NCI-H1092 (cell line): Measurements from ENCODE around the gene SALL3.

Experiments
- DNase-seq: peaks from one replicate; lab custom pipeline; 2025; lab: John Stamatoyannopoulos, UW

The SALL3 gene

DNA sequence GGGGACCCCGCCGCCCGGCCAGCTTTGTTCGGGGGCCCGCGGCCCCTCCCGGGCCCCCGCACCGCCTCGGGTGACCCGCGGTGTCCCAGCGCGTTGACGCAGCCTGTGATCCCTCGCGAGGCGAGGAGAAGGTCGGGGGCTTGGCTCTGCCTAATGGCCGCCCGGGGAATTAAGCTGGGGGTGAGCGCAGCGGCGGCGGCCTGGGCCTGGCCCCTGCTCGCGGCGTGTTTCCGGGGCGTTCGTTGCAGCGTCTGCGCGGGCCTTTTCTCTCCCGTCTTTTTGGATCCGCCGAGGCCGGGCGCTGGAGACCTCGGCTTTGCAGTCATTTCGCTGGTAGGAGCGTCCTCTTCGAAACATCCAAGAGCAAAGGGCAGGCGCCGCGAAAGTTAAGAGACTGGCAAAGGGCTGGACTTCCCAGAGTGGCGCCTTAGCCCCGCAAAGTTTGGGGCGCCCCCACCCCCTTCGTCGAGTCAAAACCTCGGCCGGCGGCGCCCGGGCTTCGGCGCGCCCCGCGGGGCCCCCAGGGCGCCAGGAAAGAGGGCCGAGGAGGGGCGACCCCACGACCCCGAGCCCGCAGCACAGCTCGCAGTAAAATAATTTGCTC is 1.3 kb downstream of the SALL3 start:
- DNase-seq = no peak

DNA sequence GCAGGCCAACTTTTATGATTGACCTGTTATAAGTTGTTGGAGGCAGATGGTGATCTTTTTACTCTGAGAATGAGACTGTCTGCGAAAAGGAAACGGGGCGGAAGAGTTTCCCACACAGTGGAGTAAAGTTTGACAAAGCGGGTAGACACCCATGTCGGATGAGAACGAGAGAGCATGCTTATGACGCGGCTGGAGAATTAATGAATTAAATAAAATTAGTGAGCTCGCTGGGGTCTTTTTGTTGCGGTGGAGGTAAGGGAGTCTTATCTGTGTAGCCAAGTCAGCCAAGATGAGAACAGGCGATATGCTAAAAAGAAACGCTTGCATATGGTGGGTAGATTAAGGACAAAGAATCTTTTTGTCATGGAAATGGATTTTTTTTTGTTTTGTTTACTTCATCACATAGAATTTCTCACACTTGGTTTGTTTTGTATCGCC is 1.8 kb downstream of the SALL3 start:
- no peak for DNase-seq

DNA sequence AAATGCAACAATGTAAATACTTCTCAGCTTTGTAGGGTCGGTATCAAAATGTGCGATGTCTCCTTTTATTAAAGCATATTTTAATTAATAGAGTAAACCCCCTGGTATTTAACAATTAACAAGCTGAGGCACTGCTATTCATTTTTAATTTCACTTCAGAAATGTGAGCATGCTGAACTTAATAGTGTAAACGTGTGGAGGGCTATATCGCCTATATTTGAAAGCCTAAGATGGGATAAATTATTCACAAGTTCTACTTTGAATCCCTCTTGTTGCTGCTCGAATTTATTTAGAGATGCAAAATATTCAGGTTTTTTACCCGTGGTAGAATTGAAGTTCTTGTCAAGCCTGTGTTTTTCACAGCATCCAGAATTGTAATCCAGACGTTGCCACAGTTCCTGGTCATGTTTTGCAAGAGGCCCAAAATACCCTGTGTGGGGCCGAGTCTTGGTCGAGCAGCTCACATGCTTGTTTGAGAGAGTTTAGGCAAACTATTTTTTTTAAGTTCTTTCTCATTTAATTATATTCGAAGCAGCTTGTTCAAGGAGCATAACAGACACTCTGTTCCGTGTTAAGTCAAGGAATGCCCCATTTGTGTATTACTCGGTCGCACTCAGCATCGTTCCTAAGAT is 2.5 kb downstream of the SALL3 start:
- DNase-seq = no peak

DNA sequence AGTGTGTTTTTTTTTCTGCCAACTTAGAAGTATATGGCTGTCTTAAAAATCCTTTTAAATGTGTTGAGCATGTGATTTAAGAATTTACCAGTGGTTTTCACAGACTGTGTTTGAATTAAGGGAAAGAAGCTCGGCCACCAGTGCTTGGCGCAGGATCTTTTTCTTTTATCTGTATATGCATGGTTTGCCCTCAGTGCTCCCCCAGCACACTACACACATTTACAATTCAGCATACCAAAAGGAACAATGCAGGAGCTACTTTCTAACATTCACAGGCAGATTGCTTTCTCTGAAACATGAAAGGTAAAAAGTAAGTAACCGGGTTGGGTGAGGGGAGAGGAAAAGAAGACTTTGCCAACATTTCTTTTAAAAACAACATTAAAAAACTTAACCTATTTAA is 3.9 kb downstream of the SALL3 start:
- DNase-seq = no peak

DNA sequence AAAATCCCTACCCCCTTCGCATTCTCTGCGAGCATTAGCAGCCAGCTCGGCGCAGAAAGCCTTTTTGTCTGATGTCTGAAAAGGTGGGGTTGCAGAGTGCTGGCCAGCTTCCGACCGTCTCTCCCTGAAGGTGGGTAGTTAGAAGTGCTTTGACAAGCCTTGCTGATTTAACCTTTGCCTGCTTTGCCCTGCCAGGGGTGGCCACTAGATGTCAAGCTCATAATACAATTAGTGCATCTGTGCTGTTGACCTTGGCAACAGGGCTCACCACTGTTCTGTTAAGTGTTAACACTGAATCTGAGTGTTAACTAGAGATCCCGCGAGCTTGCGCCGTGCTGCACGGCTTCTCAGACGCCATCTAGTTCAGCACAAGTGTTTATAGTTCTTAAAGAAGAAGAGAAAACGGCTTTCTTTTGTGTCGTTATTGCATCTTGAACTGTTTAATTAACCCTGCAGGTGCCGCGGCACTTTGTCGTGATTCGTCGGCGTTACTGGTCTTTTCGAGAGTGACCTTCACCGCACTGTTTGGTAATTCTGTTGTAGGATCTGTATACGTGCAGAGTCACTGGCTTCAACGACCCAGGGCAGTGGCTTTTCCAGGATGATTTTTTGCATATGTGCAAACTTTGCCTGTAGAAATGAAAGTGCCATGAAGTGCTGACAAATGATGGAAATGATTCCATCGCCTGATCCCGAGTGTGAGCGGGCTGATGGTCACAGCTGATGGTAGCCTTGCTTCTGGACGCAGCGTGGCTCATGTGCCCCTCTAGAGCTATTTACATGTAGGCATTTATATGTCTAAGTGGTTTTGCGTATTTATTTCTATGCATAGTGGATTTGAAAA is 5.5 kb downstream of the SALL3 start:
- peak; percentile 76 for DNase-seq

DNA sequence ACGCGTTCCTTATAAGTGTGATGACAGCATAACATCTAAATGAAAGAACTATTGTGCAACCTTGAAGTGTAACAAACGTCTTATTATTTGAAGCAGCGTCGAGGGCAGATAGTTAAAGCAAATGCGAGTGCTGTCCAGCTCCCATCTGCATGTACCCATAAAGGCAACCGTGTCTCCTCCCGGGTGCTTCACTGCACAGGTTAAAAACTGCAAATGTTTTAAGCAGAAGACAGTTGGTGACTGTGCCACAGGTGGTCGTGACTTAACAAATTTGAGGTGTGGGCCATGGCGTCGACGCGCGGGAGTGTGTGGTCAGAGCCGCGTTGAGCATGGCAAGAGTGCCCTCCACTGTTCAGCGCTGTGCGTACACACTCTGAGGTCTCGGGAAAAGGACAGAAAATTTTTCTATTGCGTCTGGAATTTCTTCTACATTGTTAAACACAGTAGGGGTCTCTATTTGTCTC is 6.4 kb downstream of the SALL3 start:
- DNase-seq = peak; percentile 67

DNA sequence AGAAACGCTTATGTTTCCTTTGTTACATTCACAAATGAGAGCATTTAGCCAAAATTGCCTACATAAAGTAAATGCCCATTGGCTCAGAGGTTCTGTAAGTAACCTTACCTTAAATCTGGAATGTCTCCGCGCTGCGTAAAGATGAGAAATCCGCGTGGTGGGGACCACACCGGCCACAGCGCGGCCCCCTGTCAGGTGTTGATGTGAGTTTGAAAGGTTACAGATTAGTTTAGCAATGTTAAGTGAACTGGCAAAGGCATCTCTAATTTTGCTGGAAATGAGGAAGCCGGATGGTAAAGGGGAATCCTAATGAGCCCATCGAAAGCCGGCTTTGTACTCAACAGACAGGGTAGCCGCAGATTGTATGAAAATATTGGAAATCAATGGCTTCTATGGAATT is 11.8 kb downstream of the SALL3 start:
- no peak for DNase-seq

DNA sequence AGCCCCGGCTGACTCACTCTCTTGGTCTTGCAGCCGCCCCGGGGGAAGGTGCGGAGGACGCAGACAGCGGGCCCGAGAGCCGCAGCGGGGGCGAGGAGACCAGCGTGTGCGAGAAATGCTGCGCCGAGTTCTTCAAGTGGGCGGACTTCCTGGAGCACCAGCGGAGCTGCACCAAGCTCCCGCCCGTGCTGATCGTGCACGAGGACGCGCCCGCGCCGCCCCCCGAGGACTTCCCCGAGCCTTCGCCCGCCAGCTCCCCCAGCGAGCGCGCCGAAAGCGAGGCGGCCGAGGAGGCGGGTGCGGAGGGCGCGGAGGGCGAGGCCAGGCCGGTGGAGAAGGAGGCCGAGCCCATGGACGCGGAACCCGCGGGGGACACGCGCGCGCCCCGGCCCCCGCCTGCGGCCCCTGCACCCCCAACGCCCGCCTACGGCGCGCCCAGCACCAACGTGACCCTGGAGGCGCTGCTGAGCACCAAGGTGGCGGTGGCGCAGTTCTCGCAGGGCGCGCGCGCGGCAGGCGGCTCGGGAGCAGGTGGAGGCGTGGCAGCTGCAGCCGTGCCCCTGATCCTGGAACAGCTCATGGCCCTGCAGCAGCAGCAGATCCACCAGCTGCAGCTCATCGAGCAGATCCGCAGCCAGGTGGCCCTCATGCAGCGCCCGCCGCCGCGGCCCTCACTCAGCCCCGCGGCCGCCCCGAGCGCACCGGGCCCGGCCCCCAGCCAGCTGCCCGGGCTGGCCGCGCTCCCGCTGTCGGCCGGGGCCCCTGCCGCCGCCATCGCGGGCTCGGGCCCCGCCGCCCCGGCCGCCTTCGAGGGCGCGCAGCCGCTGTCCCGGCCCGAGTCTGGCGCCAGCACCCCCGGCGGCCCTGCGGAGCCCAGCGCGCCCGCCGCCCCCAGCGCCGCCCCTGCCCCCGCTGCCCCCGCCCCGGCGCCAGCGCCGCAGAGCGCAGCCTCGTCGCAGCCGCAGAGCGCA is 12.7 kb downstream of the SALL3 start:
- DNase-seq = peak; percentile 61

DNA sequence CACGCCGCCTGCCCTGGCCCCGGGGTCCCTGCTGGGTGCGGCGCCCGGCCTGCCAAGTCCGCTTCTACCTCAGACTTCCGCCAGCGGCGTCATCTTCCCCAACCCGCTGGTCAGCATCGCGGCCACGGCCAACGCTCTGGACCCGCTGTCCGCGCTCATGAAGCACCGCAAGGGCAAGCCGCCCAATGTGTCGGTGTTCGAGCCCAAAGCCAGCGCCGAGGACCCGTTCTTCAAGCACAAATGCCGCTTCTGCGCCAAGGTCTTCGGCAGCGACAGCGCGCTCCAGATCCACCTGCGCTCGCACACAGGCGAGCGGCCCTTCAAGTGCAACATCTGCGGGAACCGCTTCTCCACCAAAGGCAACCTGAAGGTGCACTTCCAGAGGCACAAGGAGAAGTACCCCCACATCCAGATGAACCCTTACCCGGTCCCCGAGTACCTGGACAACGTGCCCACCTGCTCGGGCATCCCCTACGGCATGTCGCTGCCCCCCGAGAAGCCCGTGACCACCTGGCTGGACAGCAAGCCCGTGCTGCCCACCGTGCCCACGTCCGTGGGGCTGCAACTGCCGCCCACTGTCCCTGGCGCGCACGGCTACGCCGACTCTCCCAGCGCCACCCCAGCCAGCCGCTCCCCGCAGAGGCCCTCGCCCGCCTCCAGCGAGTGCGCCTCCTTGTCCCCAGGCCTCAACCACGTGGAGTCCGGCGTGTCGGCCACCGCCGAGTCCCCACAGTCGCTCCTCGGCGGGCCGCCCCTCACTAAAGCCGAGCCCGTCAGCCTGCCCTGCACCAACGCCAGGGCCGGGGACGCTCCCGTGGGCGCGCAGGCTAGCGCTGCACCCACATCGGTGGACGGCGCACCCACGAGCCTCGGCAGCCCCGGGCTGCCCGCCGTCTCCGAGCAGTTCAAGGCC is 13.7 kb downstream of the SALL3 start:
- DNase-seq = no peak

DNA sequence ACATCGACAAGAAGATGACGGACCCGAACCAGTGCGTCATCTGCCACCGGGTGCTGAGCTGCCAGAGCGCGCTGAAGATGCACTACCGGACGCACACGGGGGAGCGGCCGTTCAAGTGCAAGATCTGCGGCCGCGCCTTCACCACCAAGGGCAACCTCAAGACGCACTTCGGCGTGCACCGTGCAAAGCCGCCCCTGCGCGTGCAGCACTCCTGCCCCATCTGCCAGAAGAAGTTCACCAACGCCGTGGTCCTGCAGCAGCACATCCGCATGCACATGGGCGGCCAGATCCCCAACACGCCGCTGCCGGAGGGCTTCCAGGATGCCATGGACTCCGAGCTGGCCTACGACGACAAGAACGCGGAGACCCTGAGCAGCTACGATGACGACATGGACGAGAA is 14.4 kb downstream of the SALL3 start:
- no peak for DNase-seq

DNA sequence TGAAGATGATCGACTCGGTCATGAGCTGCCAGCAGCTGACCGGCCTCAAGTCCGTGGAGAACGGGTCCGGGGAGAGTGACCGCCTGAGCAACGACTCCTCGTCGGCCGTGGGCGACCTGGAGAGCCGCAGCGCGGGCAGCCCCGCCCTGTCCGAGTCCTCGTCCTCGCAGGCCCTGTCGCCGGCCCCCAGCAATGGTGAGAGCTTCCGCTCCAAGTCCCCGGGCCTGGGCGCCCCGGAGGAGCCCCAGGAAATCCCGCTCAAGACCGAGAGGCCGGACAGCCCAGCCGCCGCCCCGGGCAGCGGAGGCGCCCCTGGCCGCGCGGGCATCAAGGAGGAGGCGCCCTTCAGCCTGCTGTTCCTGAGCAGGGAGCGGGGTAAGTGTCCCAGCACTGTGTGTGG is 14.9 kb downstream of the SALL3 start:
- DNase-seq = no peak

DNA sequence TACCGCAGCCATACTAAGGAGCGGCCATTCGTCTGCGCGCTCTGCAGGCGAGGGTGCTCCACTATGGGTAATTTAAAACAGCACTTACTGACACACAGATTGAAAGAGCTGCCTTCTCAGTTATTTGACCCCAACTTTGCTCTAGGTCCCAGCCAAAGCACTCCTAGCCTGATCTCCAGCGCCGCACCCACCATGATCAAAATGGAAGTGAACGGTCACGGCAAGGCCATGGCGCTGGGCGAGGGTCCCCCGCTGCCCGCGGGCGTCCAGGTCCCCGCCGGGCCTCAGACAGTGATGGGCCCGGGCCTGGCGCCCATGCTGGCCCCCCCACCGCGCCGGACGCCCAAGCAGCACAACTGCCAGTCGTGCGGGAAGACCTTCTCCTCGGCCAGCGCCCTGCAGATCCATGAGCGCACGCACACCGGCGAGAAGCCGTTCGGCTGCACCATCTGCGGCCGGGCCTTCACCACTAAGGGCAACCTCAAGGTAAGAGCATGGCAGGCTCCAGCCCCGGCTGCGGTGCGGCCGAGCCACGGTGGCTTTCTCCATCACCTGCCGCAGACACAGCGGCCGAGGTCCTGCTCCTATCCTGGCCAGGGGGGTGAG is 15.5 kb downstream of the SALL3 start:
- no peak for DNase-seq

DNA sequence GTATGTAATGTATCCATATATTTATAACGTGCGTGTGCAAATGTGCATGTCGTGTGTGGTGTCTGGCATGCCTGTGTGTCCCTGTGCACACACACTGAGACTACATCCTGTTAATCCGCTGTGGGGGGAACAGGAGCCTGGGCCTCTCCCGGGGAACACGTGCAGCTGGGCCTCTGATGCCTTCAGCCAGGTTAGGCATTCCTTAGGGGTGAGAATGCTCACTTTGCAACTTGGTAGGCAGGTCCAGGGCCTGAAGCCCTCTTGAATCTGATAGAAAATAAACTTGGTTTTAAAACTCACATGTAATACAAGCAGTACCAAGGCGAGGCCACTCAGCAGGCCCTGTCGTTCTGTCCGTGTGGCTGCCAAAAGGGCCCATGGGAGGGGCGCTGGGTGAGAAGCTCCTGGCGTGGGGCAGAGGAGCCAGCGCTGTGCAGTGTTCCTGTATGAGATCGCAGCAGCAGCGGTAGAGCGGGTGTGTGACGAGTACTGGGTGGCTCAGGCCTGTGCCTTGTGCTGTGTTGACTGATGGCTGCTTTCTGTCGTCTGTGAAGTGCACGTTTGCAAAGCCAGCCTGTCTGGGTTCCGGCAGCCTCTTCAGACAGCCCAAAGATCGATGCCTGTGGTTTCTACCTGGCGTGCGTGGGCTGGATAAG is 16.2 kb downstream of the SALL3 start:
- peak; percentile 44 for DNase-seq

DNA sequence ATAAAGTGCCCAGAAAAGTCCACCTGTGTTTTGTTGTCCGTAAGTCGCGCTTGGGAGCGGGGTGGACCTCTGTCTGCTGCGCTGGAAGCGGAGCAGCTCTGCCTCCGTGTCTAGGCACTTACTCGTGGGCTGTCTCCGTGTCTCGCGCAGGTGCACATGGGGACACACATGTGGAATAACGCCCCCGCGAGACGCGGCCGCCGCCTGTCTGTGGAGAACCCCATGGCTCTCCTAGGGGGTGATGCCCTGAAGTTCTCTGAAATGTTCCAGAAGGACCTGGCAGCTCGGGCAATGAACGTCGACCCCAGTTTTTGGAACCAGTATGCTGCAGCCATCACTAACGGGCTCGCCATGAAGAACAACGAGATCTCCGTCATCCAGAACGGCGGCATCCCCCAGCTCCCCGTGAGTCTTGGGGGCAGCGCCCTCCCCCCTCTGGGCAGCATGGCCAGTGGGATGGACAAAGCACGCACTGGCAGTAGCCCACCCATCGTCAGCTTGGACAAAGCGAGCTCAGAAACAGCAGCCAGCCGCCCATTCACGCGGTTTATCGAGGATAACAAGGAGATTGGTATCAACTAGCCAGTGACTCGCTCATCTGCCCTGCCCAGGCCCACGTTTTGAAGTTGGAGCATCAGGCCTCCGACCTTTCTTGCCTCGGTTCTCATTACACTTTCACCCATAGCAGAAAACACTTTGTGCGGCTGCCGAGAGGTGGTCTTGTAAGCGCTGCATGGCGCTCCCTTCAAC is 17.3 kb downstream of the SALL3 start:
- DNase-seq = no peak

DNA sequence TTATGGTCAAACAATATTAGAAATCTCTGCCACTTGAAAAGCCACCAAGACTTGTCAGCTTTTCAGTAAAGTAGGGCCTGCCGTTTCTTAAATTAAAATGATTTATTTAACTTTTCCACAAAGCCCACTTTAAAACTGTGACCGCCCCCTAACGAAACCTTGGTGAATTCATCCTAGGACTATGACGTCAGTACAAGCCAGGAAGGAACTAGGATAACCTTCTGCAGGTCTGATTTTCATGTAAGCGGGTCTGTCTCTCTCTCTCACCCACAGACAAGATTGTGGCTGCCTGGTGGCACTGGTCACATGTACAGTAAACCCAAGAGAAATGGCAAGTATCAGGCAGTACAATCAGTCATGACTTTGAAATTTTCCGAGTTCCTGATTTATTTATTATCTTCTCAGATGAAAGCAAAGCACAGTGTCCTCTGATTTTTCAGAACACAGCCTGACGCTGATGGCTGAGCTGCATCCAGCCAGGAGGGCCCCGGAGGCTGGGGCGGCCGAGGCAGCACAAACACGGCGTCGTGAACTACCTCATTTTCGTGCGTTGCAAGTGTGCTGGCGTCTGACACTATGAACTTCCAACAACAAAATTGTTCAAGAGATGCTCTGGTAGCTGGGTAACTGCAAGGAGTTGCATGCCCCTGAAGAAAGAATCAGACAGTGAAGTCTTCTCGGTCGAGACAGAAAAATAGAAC is 18.9 kb downstream of the SALL3 start:
- DNase-seq = no peak

DNA sequence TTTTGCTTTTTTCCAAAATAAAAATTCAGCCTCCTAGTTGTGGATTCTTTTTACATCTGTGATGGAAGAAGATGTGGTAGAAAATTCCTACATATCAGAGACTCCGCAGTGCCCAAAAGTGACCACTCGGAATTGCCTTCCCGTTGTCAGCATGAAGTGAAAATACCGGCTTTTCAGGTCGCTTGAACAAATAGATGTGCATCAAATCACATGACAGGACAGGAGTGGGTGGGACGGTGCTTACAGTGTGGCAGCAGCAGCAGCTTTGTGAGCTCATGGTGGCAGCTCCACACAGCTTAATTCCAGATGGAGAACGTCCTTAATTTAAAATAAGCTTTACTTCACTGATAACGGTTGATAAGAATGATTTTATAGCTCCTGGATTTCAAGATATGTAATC is 20.3 kb downstream of the SALL3 start:
- peak; percentile 36 for DNase-seq

DNA sequence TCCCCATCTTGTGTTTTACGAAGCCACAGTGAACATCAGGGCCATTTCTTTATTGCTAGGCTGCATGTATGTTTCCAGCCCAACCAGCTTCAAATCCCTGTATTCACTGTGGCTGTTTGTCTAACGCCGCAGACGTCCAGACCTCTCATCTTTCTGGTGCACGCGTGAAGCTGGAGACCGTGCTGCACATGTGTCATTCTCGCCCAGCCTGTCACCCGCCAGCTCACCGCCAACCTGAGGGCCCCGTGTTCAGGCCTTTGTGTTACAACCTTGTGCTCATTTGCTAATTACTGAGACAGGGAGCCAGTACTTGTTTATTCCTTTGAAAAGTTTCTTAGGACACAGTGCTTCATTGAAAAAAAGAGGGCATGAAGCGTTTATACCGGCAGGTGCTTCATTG is 21.4 kb downstream of the SALL3 start:
- DNase-seq = peak; percentile 71

DNA sequence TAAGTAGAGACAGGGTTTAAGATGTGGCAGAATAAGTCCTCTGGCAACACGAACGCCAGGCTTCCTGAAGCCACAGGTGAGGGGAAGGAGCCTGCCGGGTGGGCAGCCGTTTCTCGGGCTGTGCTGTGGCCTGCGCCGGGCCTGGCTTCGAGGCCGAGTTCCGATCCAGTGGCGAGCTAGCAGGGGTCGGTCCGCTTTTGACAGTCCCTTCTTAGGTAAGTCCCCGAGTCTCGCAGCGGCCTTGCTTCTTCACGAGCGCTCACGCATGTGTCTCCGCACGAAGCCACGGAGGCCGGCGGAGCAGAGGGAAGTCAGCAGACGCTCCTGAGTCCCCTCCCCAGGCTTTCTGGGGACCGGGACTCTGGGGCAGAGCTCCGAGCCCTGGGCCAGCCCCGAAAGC is 26.0 kb downstream of the SALL3 start:
- no peak for DNase-seq
